Mesenteric fat pad (tissue), 1 donor: ENCODE data around the gene IL17RA. TPM values are rescaled to one million over a fixed set of nuclear protein-coding genes. Genes with fewer than 3 reads are reported as not detected.

Source experiments
- DNase-seq: peaks from one replicate; pipeline ENCODE4 v3.0.0-alpha.2; 2020; ENCODE audit warnings: low spot score
- total RNA-seq: library from RNA; stranded (reverse); fragmentation: NEBNext Ultra II Directional; extraction: Animal tissue kit (Norgen Biotek cat#: 25700); gene quantifications from one replicate; pipeline ENCODE4 v1.2.1, GENCODE V29; 2021
- donor health status: DM: yes; HTN: yes; CAD: no.

Gene IL17RA
- total RNA-seq, 1 donor from 2014 or later = 38.2 TPM

DNA sequence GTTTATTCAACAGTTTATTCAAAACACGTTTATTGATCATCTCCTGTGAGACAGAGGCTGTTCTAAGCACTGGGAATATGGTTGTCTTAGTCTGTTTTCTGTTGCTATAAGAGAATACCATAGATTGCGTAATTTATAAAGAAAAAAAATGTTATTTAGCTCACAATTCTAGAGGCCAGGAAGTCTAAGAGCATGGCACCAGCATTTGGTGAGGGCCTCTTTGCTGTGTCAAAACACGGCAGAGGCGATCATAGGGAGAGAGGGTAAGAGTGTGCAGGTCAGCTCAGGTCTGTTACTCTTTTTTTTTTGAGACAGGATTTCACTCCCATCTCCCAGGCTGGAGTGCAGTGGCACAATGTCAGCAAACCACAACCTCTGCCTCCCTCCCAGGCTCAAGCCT lies 5.2 kb upstream of the IL17RA start:
- DNase-seq = no peak

DNA sequence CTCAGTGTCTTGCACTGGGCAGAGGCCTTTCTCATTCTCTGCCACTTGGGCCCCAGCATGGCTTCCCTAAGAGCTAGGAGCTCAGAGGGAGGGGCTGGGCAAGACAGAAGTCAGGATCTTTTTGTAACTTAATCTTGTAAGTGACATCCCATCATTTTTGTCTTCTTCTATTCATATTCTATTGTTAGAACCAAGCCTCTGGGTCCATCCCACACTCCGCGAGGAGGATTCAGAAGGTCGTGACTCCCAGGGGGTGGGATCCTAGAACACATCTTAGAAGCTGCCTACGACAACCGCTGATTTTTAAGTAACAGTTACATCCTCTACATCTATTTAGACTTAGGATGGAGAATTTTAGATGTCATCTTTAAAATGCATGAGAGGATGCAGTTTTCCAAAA lies 1.5 kb upstream of the IL17RA start:
- DNase-seq = peak; percentile 22

DNA sequence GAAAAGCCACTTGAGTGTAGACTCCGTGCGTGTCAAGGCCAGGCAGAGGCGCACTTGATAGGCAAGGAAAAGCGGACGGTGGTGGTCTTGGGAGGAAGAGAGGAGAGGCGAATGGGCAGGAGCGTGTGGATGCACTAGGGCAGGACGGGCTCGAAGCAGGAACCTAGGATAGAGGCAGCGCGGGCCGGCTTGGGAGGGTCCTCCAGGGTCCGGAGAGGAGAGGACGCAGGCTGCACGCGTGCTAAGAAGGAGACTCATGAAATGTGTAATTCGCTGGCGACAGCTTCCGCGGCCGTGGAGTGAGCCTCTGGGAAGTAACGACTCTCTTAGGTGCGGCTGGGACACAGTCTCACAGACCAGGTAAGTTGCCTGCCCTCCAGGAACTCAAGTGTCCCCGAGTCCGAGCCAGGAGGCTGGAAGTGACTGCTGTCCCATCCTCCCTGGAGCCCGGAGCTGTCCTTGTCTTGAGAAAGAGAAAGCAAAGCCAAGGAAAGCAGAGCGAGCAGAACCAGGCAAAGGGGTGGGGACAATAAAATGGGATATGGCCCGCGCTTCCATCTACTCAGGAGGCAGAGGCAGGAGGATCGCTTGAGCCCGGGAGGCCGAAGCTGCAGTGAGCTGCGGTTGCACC lies 874 bp upstream of the IL17RA start:
- DNase-seq = peak; percentile 81

- DNase-seq = peak; percentile 90
Measured at GRCh38 chr22:17085277-17086181, 729 bp downstream of the IL17RA start.

- DNase-seq = peak; percentile 62
Measured at GRCh38 chr22:17086296-17086695, 1.5 kb downstream of the IL17RA start.

DNA sequence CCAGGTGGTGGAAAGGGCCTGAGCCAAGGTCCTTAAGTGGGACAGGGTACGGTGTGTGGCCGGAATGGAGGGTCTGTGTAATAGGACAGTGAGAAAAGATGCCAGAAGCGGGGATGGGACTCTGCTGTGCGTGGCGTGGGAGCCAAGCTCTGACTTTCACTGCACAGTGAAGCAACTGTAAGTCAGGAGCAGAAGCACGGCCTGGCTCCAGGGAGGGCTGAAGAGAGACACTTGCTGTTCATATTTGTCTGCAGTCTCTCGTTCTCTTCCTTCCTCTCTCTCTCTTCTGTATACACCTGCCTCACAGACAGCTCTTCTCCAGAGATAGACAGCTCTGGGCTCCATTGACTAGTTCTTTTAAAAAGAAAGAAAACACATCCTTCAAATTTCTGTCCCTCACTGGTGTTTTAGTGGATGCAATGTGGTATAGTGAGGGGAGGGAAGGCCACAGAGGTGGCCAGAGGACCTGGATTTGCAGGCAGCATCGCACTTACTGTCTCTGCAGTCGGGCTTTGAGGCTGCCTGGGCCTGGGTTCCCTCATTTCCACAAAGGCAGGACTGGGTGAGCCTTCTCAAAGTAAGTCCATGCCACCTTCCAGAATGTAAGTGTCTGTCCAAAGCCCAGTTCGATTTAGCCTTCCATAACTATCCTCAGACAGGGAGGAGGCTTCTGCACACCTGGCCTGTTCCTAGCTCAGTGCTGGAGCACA lies 2.1 kb downstream of the IL17RA start:
- peak; percentile 67 for DNase-seq

DNA sequence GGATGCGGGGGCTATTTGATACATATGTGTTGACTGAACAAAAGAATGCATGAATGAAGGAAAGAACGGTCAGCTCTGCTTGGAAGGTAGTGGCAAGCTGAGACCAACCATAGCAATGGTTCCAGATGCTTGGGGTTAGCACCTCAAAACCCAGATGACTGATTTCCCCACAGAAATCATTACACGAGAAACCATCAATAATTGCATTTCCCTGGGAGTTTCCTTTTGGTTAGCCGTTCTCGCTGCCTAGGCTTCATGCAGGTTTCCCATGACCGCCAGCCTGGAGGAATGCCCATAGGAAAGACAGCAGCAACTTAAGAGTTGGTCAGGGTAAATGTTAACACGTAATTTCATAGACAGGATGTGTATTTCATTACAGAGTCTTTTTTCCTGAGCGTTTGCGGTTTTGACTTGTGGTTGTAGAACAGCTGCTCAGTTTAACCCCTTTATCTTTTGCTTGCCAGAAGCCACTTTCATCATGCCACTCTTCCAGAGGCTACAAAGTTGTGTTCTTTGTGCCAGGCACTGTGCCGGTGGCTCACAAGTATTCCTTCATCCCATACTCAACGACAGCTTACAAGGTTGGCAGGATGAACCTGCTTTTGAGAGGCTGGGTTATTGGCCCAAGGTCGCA lies 2.8 kb downstream of the IL17RA start:
- peak; percentile 51 for DNase-seq

- no peak for DNase-seq
Measured at GRCh38 chr22:17090550-17090949, 5.8 kb downstream of the IL17RA start.

DNA sequence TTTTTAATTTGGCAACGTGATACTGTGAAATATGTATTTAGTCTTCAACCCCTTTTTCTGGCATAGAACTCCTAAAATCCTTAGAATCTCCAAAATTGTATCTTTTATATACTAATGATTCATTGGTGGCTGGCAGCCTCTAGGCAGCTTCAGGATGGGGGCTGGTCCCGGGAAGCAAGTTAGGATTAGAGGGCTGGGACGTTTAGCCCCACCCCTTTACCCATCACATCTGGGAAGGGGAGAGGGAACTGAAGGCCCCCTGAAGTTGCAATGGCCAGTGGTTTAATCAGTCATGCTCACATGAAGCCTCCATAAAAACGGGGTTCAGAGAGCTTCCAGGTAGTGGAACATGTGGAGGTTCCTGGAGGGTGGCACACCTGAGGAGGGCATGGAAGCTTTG lies 7.1 kb downstream of the IL17RA start:
- DNase-seq = peak; percentile 33

GRCh38 chr22:17093081-17093480 lies 8.3 kb downstream of the IL17RA start:
- no peak for DNase-seq

GRCh38 chr22:17095538-17095937 lies 10.7 kb downstream of the IL17RA start:
- peak; percentile 49 for DNase-seq

DNA sequence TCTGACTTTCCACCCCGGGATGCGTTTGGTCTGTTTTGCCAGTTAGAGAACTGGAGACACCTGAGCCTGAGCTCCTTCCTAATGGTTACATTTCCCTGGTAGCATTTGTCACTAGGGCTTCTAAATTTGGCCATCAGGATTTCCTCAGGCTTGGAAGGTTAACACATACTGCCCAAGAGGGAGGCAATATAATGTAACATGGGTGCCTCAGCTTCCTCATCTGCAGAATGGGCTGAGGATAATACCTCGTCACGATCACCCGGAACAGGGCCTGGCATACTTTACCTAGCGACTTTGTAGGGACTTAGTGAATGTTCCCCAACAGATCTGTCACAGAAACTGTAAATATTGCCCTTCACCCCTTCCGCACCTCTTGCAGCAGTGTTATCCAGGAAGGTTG lies 11.3 kb downstream of the IL17RA start:
- DNase-seq = peak; percentile 14

- DNase-seq = no peak
Measured at GRCh38 chr22:17097062-17097461, 12.3 kb downstream of the IL17RA start.

DNA sequence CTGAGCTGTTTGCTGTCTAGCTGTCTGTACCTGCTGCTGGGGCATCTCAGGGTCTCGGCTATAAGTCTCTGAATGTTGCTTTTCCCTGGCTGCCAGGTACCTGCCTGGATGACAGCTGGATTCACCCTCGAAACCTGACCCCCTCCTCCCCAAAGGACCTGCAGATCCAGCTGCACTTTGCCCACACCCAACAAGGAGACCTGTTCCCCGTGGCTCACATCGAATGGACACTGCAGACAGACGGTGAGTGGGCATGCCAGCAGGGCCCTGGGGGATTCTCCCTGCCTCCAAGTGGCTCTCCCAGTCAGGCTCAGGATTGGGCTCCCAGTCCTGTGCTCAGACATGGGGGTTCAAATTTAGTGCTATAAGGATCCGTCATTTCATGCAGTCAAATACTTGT lies 12.9 kb downstream of the IL17RA start:
- DNase-seq = peak; percentile 76

GRCh38 chr22:17098379-17098819 lies 13.6 kb downstream of the IL17RA start:
- no peak for DNase-seq

DNA sequence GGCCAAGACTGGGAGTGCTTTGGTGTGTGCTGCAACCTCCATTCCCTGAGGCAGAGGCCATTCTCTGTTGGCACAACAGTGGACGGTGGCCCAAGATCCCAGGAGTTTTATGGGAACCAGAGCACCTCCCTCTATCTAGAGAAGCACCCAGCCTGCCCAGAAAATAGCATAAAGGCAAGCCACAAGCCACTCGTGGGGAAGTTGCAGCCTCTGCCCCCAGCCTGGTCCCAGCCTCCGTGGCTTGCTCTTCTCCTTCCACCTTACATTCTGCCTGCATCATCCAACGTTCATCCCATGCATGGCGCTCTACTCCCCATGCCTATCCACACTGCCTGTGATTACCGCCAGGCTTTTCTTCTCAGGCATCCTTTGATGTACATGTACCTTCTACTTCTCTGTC lies 15.8 kb downstream of the IL17RA start:
- DNase-seq = no peak

- no peak for DNase-seq
Measured at GRCh38 chr22:17101475-17102296, 16.9 kb downstream of the IL17RA start.

- DNase-seq = no peak
Measured at GRCh38 chr22:17102297-17102667, 17.5 kb downstream of the IL17RA start.

DNA sequence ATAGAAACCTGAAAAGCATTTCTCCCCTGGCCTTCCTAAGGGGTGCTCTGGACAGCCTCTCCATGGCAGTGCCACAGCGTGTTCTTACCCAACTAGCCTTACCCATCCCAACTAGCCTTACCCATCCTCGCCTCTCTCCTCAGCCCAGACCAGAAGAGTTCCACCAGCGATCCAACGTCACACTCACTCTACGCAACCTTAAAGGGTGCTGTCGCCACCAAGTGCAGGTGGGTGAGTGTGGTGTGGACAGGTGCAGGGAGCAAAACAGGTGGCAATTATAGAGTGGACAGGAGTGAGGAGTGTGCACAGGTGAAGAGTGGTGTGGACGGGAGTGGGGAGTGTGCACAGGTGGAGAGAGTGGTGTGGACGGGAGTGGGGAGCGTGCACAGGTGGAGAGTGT lies 18.6 kb downstream of the IL17RA start:
- no peak for DNase-seq

DNA sequence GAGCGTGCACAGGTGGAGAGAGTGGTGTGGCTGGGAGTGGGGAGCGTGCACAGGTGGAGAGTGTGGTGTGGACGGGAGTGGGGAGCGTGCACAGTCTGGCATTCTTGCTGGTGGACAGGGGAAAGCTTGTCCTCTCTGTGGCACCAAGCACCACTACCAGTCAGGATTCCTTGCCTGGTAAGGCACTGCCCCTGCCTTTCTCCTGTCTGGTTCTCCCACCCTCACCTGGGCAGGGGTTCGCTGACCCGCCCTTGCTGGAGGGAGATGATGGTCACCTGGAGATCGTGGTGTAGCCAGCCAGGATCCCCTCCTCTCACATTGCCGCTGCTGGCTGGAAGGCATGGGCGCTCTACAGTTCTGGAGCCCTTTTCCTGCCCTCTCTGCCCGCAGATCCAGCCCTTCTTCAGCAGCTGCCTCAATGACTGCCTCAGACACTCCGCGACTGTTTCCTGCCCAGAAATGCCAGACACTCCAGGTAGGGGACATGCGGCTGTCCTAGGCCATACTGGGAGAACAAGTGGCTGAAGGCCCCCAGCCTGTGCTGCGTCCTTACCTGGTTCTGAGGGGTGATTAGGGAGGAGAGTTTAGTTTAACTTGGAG lies 19.6 kb downstream of the IL17RA start:
- peak; percentile 43 for DNase-seq
